Measurements from ENCODE around the gene TMEM138.

- TF ChIP-seq CTCF (conservative IDR thresholded peaks at IDR 0.05; ENCODE audit: low read depth, low read length) (no peak), POLR2A (IDR thresholded peaks at IDR 0.05; ENCODE audit: low read depth, low read length) (no peak)
Measured at GRCh38 chr11:61375761-61376108, 13.6 kb downstream of the TMEM138 start.

Data from IMR-90 (cell line).